SK-N-MC (cell line): ENCODE measurements around the gene SMYD2.

Experiments used
- EZH2 ChIP-seq: fragments of 200-600 bp; sonication (generic); IDR thresholded peaks from one replicate; pipeline ENCODE4 v1.6.1; 2017; ENCODE audit warnings: antibody characterized with exemption
- FOXP2 ChIP-seq: optimal IDR thresholded peaks from 2 replicates; pipeline ENCODE3; 2011; ENCODE audit warnings: mild to moderate bottlenecking, moderate library complexity; ENCODE audit not compliant: insufficient read depth; ENCODE audit errors: extremely low read length, control extremely low read depth

DNA sequence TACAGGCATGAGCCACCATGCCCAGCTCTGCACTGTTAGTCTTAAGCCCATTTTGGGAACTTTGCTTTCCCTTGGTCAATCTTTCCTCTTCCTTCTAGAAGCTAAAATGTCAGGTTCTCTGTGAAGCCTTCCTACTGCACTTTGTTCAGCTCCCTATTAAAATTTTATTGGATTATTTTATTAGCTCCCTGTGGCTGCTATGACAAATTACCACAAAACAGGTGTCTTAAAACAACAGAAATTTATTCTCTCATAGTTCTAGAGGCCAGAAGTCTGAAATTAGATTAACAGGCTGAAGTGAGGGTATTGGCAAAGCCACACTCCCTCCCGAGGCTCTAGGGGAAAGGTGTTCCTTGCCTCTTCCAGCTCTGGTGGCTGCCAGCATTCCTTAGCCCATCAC lies 4.2 kb upstream of the SMYD2 start:
- no peak for TF ChIP-seq FOXP2
- no peak for TF ChIP-seq EZH2
